Esophagus (tissue), 2 donors: ENCODE measurements around the gene VTN. TPM values are rescaled to one million over a fixed set of nuclear protein-coding genes. Genes with fewer than 3 reads are reported as not detected.

Source experiments
- H3K27ac ChIP-seq, 2 donors: one replicate each; pipeline ENCODE4 v1.5.1; 2013; ENCODE audit warnings: low read depth in 2 of 2, mild to moderate bottlenecking in 2 of 2, inconsistent platforms in 1 of 2, low read length in 1 of 2, moderate library complexity in 1 of 2
- H3K27me3 ChIP-seq, 2 donors: one replicate each; pipeline ENCODE4 v1.6.1; 2013; ENCODE audit warnings: low read length in 2 of 2, control low read depth in 1 of 2, mild to moderate bottlenecking in 1 of 2; ENCODE audit not compliant: insufficient read depth in 2 of 2, control insufficient read depth in 1 of 2
- H3K36me3 ChIP-seq, 2 donors: one replicate each; pipeline ENCODE4 v1.6.1; 2013; ENCODE audit warnings: low read length in 1 of 2; ENCODE audit not compliant: control insufficient read depth in 2 of 2, insufficient read depth in 2 of 2
- H3K4me1 ChIP-seq, 2 donors: one replicate each; pipeline ENCODE4 v1.6.1; 2013; ENCODE audit warnings: low read length in 1 of 2; ENCODE audit not compliant: control insufficient read depth in 2 of 2, insufficient read depth in 2 of 2
- H3K4me3 ChIP-seq, 2 donors: one replicate each; pipeline ENCODE4 v1.5.1; 2013; ENCODE audit warnings: low read length in 2 of 2, mild to moderate bottlenecking in 2 of 2, low read depth in 1 of 2, moderate library complexity in 1 of 2
- H3K9me3 ChIP-seq, 2 donors: one replicate each; pipeline ENCODE4 v1.6.1; 2013; ENCODE audit warnings: mild to moderate bottlenecking in 2 of 2, low read depth in 1 of 2, low read length in 1 of 2, moderate library complexity in 1 of 2; ENCODE audit not compliant: control insufficient read depth in 2 of 2, insufficient read depth in 1 of 2
- WGBS, 2 donors: extraction: QIAGEN DNeasy Blood & Tissue Kit; methylation state at CpG; one replicate each; pipeline ENCODE4 v1.1.7; 2013; 5-methylcytosine and 5-hydroxymethylcytosine counted together
- polyA plus RNA-seq, 2 donors: library from polyadenylated mRNA; stranded (reverse); fragments of 200-250 nt; gene quantifications; one replicate each; pipeline ENCODE4 v1.2.3, GENCODE V29; 2013
- donor health status: healthy with polysubstance abuse.
- donor health status: Bipolar disorder and iron deficiency.

Gene VTN
- polyA plus RNA-seq, 2 donors, result 0.22 to 0.51 TPM

- Histone ChIP-seq H3K27me3 (no peaks in the 10 kb centered on the region), H3K4me3 (peak within 1 kb of the TSS; percentile 61 to 70), H3K27ac (peak within 1 kb of the TSS in 1 of 2 donors; percentile 21), H3K36me3 (no peaks in the 10 kb centered on the region), H3K4me1 (peaks cover 0 to 10% of the 10 kb centered on the region in 2 donors), H3K9me3 (no peaks in the 10 kb centered on the region)
- WGBS, 2 donors, result 1% methylated on average over 64 to 70 of the region's 70 CpGs
These were observed 35.7 kb upstream of the VTN start, which contains the start of gene SLC46A1 for GRCh38 chr17:28405632-28406472. SLC46A1 (minus strand) TSS chr17:28406212; CDS start chr17:28406114, 98 bp downstream.

GRCh38 chr17:28404812-28405570, 34.9 kb upstream of the VTN start:
- no peaks in the 10 kb centered on the region for H3K27me3 ChIP-seq
- peaks cover 0 to 10% of the 10 kb centered on the region in 2 donors for H3K4me1 ChIP-seq
- peaks cover 0 to 3% of the 10 kb centered on the region in 2 donors for H3K36me3 ChIP-seq
- 42 to 46% methylated on average over 33 of the region's 33 CpGs for WGBS, 2 donors
- H3K9me3 ChIP-seq, result no peaks in the 10 kb centered on the region
- H3K27ac ChIP-seq, result no peak overlapping the region
- peak overlapping the region; percentile 61 to 70 for H3K4me3 ChIP-seq

GRCh38 chr17:28404461-28404811, 34.3 kb upstream of the VTN start:
- Histone ChIP-seq H3K36me3 (peaks cover 0 to 4% of the 10 kb centered on the region in 2 donors), H3K27me3 (no peaks in the 10 kb centered on the region), H3K27ac (no peak overlapping the region), H3K4me1 (peaks cover 0 to 10% of the 10 kb centered on the region in 2 donors), H3K9me3 (no peaks in the 10 kb centered on the region), H3K4me3 (no peak overlapping the region)
- 80 to 91% methylated on average over 5 of the region's 5 CpGs for WGBS, 2 donors

DNA sequence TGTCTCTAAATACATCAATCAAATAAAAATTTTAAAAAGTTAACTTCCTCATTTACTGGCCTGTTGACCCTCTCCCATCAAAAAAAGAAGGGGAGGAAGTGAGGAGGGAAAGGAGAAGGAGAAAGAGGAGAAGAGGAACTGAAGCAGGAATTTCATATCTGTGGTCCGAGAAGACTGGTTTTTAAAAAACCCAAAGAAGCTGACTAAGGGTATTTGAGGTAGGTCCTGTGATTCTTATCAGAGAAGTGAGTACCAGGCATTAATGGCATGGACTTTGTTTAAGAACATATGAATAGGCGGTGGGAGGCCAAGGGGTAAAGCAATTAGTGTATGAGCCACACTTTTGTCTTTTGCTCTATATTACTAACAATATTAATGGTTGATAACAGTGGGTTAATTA, 33.9 kb upstream of the VTN start:
- Histone ChIP-seq H3K27ac (no peak overlapping the region), H3K9me3 (no peaks in the 10 kb centered on the region), H3K27me3 (no peaks in the 10 kb centered on the region), H3K36me3 (peaks cover 0 to 6% of the 10 kb centered on the region in 2 donors), H3K4me3 (no peak overlapping the region), H3K4me1 (peaks cover 0 to 10% of the 10 kb centered on the region in 2 donors)
- 70 to 86% methylated on average over 2 of the region's 2 CpGs for WGBS, 2 donors

GRCh38 chr17:28402844-28403243, 32.7 kb upstream of the VTN start:
- Histone ChIP-seq H3K4me1 (peaks cover 0 to 10% of the 10 kb centered on the region in 2 donors), H3K4me3 (no peak overlapping the region), H3K9me3 (no peaks in the 10 kb centered on the region), H3K36me3 (peaks cover 3 to 8% of the 10 kb centered on the region in 2 donors), H3K27ac (no peak overlapping the region), H3K27me3 (no peaks in the 10 kb centered on the region)
- 88 to 94% methylated on average over 6 of the region's 6 CpGs for WGBS, 2 donors

GRCh38 chr17:28402224-28402630, 32.1 kb upstream of the VTN start:
- Histone ChIP-seq H3K4me1 (peaks cover 0 to 10% of the 10 kb centered on the region in 2 donors), H3K4me3 (no peak overlapping the region), H3K27me3 (no peaks in the 10 kb centered on the region), H3K36me3 (peaks cover 3 to 8% of the 10 kb centered on the region in 2 donors), H3K27ac (no peak overlapping the region), H3K9me3 (no peaks in the 10 kb centered on the region)
- WGBS, 2 donors, result 33 to 40% methylated on average over 3 of the region's 3 CpGs

DNA sequence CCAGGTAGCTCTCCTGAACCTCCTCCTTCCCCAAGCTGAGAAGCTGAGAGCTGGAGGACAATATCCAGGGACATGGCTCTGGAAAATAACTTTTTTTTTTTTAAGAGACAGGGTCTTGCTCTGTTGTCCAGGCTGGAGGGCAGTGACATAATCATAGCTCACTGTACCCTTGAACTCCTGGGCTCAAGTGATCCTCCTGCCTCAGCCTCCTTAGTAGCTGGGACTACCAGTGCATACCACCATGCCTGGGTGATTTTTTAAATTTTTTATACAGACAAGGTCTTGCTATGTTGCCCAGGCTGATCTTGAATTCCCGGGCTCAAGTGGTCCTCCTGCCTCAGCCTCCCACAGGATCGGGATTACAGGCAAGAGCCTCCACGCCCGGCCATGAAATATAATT, 29.7 kb upstream of the VTN start:
- Histone ChIP-seq H3K36me3 (peaks cover 6 to 18% of the 10 kb centered on the region in 2 donors), H3K27ac (no peak overlapping the region), H3K4me3 (no peak overlapping the region), H3K9me3 (no peaks in the 10 kb centered on the region), H3K27me3 (no peaks in the 10 kb centered on the region), H3K4me1 (peaks cover 0 to 4% of the 10 kb centered on the region in 2 donors)
- 93 to 94% methylated on average over 4 of the region's 4 CpGs for WGBS, 2 donors

DNA sequence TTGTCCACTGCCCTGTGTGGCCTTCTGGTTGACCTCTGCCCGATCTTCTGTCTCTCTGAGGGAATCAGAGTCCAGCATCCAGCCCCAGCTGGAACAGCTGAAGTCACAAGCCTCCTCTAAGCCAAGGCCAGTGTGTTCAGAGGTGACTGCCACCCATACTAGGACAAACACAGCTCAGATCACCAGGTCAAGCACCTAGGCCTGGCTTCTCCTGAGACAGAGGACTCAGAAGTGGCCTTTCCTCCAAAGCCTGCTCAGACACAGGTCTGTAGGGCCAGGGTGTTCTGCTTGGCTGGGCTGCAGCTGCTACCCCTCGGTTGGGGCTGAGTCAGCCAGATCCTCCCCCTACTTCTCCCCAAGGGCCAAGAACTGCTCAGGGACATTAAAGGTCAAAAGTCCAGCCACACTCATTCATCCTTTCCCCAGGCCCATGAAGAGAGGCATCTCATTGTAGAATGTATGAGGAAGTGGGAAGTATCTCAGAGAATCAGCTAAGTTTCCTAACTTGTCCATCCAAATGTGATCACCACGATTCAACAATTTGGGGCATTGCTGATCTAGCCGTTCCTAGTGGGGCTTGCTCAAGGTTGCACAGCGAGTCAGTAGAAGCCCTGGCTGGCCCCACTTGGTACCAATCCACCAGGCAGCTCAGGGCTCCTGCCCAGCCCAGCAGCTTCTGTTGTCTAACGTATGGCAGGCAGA, 28.3 kb upstream of the VTN start:
- no peak overlapping the region for H3K4me3 ChIP-seq
- H3K27me3 ChIP-seq, result no peaks in the 10 kb centered on the region
- H3K36me3 ChIP-seq, result peaks cover 6 to 18% of the 10 kb centered on the region in 2 donors
- H3K9me3 ChIP-seq, result no peaks in the 10 kb centered on the region
- 62 to 64% methylated on average over 6 of the region's 6 CpGs for WGBS, 2 donors
- no peak overlapping the region for H3K27ac ChIP-seq
- H3K4me1 ChIP-seq, result no peaks in the 10 kb centered on the region

GRCh38 chr17:28397687-28398279, 27.7 kb upstream of the VTN start:
- WGBS, 2 donors, result 79 to 81% methylated on average over 7 of the region's 7 CpGs
- Histone ChIP-seq H3K27me3 (no peaks in the 10 kb centered on the region), H3K36me3 (peaks cover 6 to 18% of the 10 kb centered on the region in 2 donors), H3K4me3 (no peak overlapping the region), H3K4me1 (no peaks in the 10 kb centered on the region), H3K27ac (no peak overlapping the region), H3K9me3 (no peaks in the 10 kb centered on the region)
